ENCODE measurements around the gene GID8. TPM values are rescaled to one million over a fixed set of nuclear protein-coding genes. Genes with fewer than 3 reads are reported as not detected.

GID8 gene
- total and polyA plus RNA-seq, 8 donors: 10.8 to 39.3 (median 15.5) TPM

DNA sequence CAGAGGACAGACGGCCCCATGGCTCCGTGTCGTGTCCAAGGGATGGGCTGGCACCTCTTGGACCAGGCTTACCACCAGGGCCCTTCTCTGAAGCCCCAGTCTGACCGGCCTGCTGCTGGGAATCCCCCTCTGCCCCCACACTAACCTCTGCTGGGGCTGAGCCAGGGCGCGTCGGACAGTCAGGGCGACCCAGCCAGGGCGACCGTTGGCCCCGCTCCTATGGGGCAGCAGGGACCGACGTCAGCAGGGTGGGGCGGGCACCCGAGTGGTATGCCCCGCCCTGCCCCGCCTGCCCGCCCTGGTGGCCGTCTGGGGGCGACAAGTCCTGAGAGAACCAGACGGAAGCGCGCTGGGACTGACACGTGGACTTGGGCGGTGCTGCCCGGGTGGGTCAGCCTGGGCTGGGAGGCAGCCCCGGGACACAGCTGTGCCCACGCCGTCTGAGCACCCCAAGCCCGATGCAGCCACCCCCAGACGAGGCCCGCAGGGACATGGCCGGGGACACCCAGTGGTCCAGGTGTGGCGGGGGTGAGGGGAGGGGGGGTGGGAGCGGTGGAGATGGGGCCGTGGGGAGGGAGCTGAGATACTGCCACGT is 14.5 kb downstream of the GID8 start, which contains the start of gene SLC17A9:
Gene SLC17A9, plus strand, starts transcription at position 337 of the 595 bp plus-strand sequence. Its CDS starts 122 bp downstream, at position 459.
- TF ChIP-seq POLR2A (IDR thresholded peaks at IDR 0.05) (no peak), POLR2AphosphoS5 (IDR thresholded peaks at IDR 0.05) (peak in 2 of 3 donors; percentile 55 to 68), EP300 (IDR thresholded peaks at IDR 0.05) (no peak)
- TF ChIP-seq, protein P1, sequence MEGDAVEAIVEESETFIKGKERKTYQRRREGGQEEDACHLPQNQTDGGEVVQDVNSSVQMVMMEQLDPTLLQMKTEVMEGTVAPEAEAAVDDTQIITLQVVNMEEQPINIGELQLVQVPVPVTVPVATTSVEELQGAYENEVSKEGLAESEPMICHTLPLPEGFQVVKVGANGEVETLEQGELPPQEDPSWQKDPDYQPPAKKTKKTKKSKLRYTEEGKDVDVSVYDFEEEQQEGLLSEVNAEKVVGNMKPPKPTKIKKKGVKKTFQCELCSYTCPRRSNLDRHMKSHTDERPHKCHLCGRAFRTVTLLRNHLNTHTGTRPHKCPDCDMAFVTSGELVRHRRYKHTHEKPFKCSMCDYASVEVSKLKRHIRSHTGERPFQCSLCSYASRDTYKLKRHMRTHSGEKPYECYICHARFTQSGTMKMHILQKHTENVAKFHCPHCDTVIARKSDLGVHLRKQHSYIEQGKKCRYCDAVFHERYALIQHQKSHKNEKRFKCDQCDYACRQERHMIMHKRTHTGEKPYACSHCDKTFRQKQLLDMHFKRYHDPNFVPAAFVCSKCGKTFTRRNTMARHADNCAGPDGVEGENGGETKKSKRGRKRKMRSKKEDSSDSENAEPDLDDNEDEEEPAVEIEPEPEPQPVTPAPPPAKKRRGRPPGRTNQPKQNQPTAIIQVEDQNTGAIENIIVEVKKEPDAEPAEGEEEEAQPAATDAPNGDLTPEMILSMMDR (IDR thresholded peaks at IDR 0.05): peak in 2 of 7 experiments; percentile 8 to 20
- Histone ChIP-seq H3K36me3 (peaks cover 13 to 47% (median 37%) of the 10 kb centered on the region in 4 donors), H3K4me3 (peak within 1 kb of the TSS; percentile 33 to 50 (median 48)), H3K27me3 (no peaks in the 10 kb centered on the region), H3K4me1 (peaks cover 37 to 53% (median 49%) of the 10 kb centered on the region in 4 donors), H3K27ac (peak within 1 kb of the TSS; percentile 81 to 92 (median 86)), H3K9me3 (no peaks in the 10 kb centered on the region)
- intact Hi-C loops (cut with DNase I; ENCODE audit: low total_unique reads): no loop called here
- peak; percentile 84 to 94 for DNase-seq
- 5 to 12% (median 10%) methylated on average over 8 to 37 of the region's 37 CpGs for WGBS, 5 donors

DNA sequence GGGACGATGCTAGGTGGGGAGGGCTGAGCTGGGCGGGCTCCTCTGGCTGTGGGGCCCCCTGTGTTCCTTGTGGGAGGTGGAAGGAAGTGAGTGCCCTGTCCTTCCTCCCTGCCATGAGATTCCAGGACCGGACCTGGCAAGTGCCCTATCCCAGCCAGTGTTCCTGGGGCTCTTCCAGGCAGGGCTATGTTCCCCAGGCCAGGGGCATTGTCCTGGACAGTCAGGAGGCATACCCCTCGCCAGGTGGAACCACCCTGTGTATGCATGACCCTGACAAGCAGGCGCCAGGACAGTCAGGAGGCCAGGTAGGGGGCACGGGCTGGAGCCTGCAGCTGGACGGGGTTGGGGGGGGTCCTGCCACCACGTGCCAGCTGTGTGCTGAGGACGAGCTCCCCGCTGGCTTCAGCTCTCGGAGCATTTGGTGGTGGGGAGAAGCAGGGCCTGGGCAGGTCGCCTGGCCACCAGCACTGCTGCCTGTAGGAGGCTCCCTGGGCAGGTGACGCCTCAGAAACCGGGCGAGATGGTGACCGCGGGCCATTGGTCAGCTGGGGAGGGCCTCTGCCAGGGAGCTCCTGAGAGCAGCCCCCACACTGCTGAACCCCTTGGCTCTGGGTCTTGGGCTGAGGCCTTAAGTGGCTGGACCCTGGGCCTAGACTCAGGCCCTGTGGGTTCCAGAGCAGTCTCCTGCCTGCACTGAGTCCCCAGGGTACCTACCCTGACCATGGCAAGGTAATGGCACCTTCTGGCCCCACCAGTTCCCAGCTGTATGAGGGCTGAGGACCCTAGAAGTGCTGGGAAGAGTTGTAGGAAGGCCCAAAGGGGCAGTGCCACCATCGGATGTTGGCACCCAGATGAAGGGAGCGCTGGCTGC is 15.3 kb downstream of the GID8 start:
- Histone ChIP-seq H3K27me3 (no peaks in the 10 kb centered on the region), H3K4me1 (peaks cover 37 to 53% (median 47%) of the 10 kb centered on the region in 4 donors), H3K36me3 (peaks cover 10 to 47% (median 34%) of the 10 kb centered on the region in 4 donors), H3K27ac (peak overlapping the region; percentile 81 to 92 (median 86)), H3K4me3 (peak overlapping the region; percentile 33 to 50 (median 48)), H3K9me3 (no peaks in the 10 kb centered on the region)
- intact Hi-C loops (cut with DNase I; ENCODE audit: low total_unique reads): no loop called here
- WGBS, 5 donors: 20 to 44% (median 36%) methylated on average over 4 to 19 of the region's 19 CpGs
- peak in 1 of 2 donors; percentile 52 for DNase-seq
- TF ChIP-seq POLR2AphosphoS5 (IDR thresholded peaks at IDR 0.05): no peak
- no peak for TF ChIP-seq POLR2A (IDR thresholded peaks at IDR 0.05)
- TF ChIP-seq, protein P1 (IDR thresholded peaks at IDR 0.05): no peak
- no peak for TF ChIP-seq EP300 (IDR thresholded peaks at IDR 0.05)

DNA sequence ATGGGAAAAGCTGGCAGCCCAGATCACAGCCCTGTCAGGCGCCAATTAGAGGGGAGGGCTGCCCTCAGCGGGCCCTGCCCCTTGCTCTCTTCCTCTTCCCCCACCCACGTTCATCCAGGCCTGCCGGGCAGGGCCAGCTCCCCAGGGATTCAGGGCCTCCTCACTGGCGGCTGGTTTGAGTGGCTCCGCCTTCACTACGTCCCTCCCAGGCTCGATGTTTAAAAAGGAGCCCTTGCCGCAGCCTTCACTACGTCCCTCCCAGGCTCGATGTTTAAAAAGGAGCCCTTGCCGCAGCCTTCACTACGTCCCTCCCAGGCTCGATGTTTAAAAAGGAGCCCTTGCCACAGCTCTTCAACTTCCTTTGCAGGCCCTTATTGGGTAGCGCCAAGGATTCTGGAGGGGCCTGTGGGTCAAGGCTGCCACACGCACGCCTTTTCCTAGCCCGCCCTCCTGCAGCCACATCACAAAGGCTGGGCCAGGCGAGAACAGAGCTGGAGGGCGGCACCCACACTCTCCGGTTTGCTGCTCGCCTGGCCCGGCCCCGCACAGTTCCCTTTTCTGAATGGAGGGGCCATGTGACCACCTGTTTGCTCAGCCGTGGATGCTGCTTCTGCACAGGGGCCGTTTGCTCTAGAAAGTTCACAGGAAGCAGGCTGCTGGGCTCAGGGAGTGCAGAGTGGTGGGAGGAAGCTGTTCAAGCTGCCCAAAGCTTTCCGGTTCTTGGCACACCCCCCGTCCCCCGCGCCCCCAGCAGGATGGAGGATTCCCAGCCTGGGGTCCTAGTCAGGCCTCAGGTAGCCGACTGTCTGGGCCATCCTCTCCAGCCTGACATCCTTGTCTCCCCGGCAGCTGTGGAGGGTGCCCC is 16.1 kb downstream of the GID8 start:
- Histone ChIP-seq H3K27ac (peak overlapping the region; percentile 81 to 92 (median 86)), H3K27me3 (no peaks in the 10 kb centered on the region), H3K9me3 (no peaks in the 10 kb centered on the region), H3K4me1 (peaks cover 37 to 53% (median 47%) of the 10 kb centered on the region in 4 donors), H3K4me3 (peak overlapping the region; percentile 33 to 50 (median 48)), H3K36me3 (peaks cover 10 to 47% (median 27%) of the 10 kb centered on the region in 4 donors)
- WGBS, 5 donors: 4 to 10% (median 4%) methylated on average over 22 to 32 of the region's 32 CpGs
- DNase-seq: peak; percentile 75 to 95
- intact Hi-C loops (cut with DNase I; ENCODE audit: low total_unique reads): no loop called here
- TF ChIP-seq POLR2AphosphoS5 (IDR thresholded peaks at IDR 0.05): peak in 2 of 3 donors; percentile 2 to 49
- TF ChIP-seq, protein P1 (IDR thresholded peaks at IDR 0.05): no peak
